ENCODE measurements around the gene COL4A2. TPM values are rescaled to one million over a fixed set of nuclear protein-coding genes. Genes with fewer than 3 reads are reported as not detected.

Gene COL4A2
- total RNA-seq, 2 experiments from 2014 or later, result not detected

DNA sequence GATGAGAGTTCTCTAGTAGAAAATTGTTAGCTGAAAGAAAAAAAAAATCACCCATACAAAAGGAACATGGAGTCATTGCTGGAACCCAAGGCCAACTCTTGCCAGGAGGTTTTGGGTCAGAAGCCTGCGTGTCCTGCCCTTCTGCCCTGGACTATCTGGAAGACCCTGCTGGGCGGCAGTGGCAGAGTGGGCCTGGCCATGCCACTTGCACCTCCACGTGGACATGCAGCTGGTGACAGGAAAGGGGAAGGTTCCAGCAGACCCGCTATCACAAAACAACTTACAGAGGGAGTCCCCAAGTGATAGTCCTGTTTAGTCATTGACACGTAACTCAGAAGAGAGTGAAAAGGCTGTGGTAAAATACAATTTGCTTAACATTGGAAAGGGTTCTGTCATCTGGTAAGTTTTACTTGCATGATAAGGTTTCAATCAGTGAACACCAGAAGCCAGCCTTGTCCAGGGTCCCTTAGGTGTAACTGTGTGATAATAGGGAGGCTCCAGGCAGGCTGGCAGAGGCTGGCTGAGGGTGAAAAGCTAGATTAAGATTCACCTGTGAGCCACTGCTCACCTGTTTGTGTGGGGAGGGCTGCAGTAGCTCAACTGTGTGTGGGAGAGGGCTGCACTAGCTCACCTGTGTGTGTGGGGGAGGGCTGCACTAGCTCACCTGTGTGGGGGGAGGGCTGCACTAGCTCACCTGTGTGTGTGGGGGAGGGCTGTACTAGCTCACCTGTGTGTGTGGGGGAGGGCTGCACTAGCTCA lies 47.8 kb downstream of the COL4A2 start:
- ChIA-PET CTCF (no interaction called here), POLR2A (interaction anchor here (0.6 kb wide), 1 partner anchor 10 kb away, joined by 3 read pairs; no protein-coding TSS in a partner anchor)
- DNase-seq, result no peak
- H3K27ac Mint-ChIP-seq, result no peak overlapping the region
- H3K9me3 Mint-ChIP-seq, result no peaks in the 10 kb centered on the region
- peaks cover 8% of the 10 kb centered on the region for H3K27me3 Mint-ChIP-seq
- TF ChIP-seq CTCF (IDR thresholded peaks at IDR 0.05), result no peak
- no peaks in the 10 kb centered on the region for H3K36me3 Mint-ChIP-seq (ENCODE audit: low read depth)
- no peak for ATAC-seq
- no peak overlapping the region for H3K4me3 Mint-ChIP-seq
- no peaks in the 10 kb centered on the region for H3K4me1 Mint-ChIP-seq (ENCODE audit: low read depth)
- intact Hi-C loops (cut with micrococcal nuclease), result no loop called here

GRCh38 chr13:110356362-110356761 lies 49.3 kb downstream of the COL4A2 start:
- ATAC-seq (no peak), DNase-seq (no peak)
- no peak overlapping the region for H3K27ac Mint-ChIP-seq
- intact Hi-C loops (cut with micrococcal nuclease), result no loop called here
- CTCF ChIA-PET, result no interaction called here
- TF ChIP-seq CTCF (IDR thresholded peaks at IDR 0.05), result no peak
- POLR2A ChIA-PET, result no interaction called here
- no peak overlapping the region for H3K4me3 Mint-ChIP-seq
- H3K36me3 Mint-ChIP-seq (ENCODE audit: low read depth), result no peaks in the 10 kb centered on the region
- no peaks in the 10 kb centered on the region for H3K9me3 Mint-ChIP-seq
- H3K27me3 Mint-ChIP-seq, result peaks cover 7% of the 10 kb centered on the region
- H3K4me1 Mint-ChIP-seq (ENCODE audit: low read depth), result no peaks in the 10 kb centered on the region

DNA sequence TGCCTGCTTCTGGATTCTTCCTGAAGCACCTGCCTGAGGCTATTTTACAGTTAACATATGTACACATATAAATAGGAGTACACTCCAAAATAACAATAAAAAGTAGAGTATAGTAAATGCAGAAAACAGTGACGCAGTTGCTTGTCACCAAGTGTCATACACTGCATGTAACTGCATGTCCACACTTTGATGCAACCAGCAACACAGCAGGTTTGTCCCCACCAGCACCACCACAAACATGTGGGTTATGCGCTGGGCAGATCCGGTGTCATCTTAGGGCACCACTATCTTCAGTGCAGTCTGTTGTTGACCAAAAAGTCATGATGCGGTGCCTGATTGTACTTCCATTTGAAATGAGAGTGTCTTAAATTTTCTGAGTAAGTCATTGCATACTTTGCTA lies 51.3 kb downstream of the COL4A2 start:
- no peaks in the 10 kb centered on the region for H3K36me3 Mint-ChIP-seq (ENCODE audit: low read depth)
- ATAC-seq (no peak), DNase-seq (no peak)
- intact Hi-C loops (cut with micrococcal nuclease), result no loop called here
- TF ChIP-seq CTCF (IDR thresholded peaks at IDR 0.05), result no peak
- POLR2A ChIA-PET, result no interaction called here
- H3K4me1 Mint-ChIP-seq (ENCODE audit: low read depth), result no peaks in the 10 kb centered on the region
- CTCF ChIA-PET, result no interaction called here
- H3K4me3 Mint-ChIP-seq, result no peak overlapping the region
- no peaks in the 10 kb centered on the region for H3K9me3 Mint-ChIP-seq
- no peak overlapping the region for H3K27ac Mint-ChIP-seq
- H3K27me3 Mint-ChIP-seq, result peaks cover 4% of the 10 kb centered on the region

DNA sequence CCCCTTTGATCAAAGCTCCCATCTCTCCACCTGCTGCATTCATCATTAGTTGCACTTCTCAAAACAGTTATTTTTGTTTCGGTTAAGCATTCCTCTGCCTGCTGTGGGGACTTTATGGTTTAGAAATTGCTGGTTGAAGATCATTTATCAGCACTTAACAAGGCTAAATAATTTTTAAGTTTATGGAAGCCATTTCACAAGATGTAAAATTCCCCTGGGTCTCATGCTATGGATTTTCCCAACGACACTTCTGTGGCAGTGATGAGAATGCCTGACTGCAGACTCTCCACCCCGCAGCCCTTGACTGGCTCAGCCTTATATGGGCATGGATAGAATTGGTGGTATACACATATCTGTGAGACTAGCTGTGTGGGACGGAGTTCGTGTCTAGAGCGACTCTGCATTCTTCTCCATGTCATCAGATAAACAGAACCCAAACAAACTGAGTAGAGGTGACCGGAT lies 52.8 kb downstream of the COL4A2 start:
- Mint-ChIP-seq H3K9me3 (no peaks in the 10 kb centered on the region), H3K4me3 (no peak overlapping the region), H3K36me3 (ENCODE audit: low read depth) (no peaks in the 10 kb centered on the region), H3K27me3 (peaks cover 4% of the 10 kb centered on the region), H3K27ac (no peak overlapping the region), H3K4me1 (ENCODE audit: low read depth) (no peaks in the 10 kb centered on the region)
- TF ChIP-seq CTCF (IDR thresholded peaks at IDR 0.05), result no peak
- POLR2A ChIA-PET, result no interaction called here
- intact Hi-C loops (cut with micrococcal nuclease), result no loop called here
- DNase-seq, result no peak
- CTCF ChIA-PET, result no interaction called here
- no peak for ATAC-seq

- no peaks in the 10 kb centered on the region for H3K4me1 Mint-ChIP-seq (ENCODE audit: low read depth)
- CTCF ChIA-PET, result interaction anchor here (1.1 kb wide), 1 partner anchor 12 kb away, joined by 3 read pairs; no protein-coding TSS in a partner anchor
- DNase-seq, result no peak
- POLR2A ChIA-PET, result no interaction called here
- H3K27me3 Mint-ChIP-seq, result peaks cover 4% of the 10 kb centered on the region
- TF ChIP-seq CTCF (IDR thresholded peaks at IDR 0.05), result no peak
- no peak overlapping the region for H3K4me3 Mint-ChIP-seq
- H3K36me3 Mint-ChIP-seq (ENCODE audit: low read depth), result no peaks in the 10 kb centered on the region
- no peak for ATAC-seq
- no peak overlapping the region for H3K27ac Mint-ChIP-seq
- intact Hi-C loops (cut with micrococcal nuclease), result no loop called here
- no peaks in the 10 kb centered on the region for H3K9me3 Mint-ChIP-seq
Measured at GRCh38 chr13:110360598-110360997, 53.5 kb downstream of the COL4A2 start.
